ENCODE measurements around the gene TMEM170B. TPM values are rescaled to one million over a fixed set of nuclear protein-coding genes. Genes with fewer than 3 reads are reported as not detected.

The TMEM170B gene
- total and polyA plus RNA-seq, 2 donors (not counting 1 experiment from before 2014, with no cell fraction given), result 1.5 to 4.5 TPM

DNA sequence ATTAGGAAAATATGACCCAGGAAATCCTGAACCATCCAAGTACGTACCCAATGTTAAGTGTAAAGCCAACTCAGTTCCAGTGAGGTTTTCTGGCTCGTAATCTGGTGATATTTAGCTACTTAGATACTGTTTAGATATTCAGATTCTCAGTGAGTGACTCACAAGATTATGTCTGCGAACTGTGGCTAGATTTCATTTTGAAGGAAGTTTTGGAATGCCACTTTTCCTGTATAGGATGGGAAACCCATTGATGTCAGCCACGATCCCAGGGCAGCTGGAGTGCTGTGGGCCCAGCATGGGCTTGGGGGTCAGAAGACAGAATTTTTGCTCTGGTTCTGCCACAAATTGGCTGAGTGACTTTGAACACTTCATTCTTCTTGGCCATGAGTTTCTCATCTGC lies 76.3 kb downstream of the TMEM170B start:
- TF ChIP-seq EZH2 (IDR thresholded peaks at IDR 0.05; ENCODE audit: low read length, missing control alignments), result no peak
- TF ChIP-seq, protein P1, sequence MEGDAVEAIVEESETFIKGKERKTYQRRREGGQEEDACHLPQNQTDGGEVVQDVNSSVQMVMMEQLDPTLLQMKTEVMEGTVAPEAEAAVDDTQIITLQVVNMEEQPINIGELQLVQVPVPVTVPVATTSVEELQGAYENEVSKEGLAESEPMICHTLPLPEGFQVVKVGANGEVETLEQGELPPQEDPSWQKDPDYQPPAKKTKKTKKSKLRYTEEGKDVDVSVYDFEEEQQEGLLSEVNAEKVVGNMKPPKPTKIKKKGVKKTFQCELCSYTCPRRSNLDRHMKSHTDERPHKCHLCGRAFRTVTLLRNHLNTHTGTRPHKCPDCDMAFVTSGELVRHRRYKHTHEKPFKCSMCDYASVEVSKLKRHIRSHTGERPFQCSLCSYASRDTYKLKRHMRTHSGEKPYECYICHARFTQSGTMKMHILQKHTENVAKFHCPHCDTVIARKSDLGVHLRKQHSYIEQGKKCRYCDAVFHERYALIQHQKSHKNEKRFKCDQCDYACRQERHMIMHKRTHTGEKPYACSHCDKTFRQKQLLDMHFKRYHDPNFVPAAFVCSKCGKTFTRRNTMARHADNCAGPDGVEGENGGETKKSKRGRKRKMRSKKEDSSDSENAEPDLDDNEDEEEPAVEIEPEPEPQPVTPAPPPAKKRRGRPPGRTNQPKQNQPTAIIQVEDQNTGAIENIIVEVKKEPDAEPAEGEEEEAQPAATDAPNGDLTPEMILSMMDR (conservative IDR thresholded peaks at IDR 0.05 in 1 of 2, IDR thresholded peaks at IDR 0.05 in 1 of 2; ENCODE audit: low read depth in 1 of 2, low read length in 2 of 2), result no peak
- H3K4me2 ChIP-seq (ENCODE audit: extremely low read depth, insufficient read depth, low read length), result no peak overlapping the region
- peak overlapping the region; percentile 23 for H3K9ac ChIP-seq (ENCODE audit: insufficient read depth, low read length)
- peak; percentile 91 to 99 for DNase-seq (ENCODE audit: low read depth in 2 of 2)
- H3K36me3 ChIP-seq (ENCODE audit: control insufficient read depth, insufficient read depth, low read length), result no peaks in the 10 kb centered on the region
- H2AFZ ChIP-seq (ENCODE audit: low read length), result no peak overlapping the region
- no peak overlapping the region for H3K4me3 ChIP-seq (replicated peaks in 1 of 4; ENCODE audit: control extremely low read depth in 1 of 4, insufficient read depth in 1 of 4, low read depth in 3 of 4, low read length in 4 of 4)
- H3K4me1 ChIP-seq (ENCODE audit: control insufficient read depth, extremely low read depth, insufficient read depth, low read length), result peaks cover 36% of the 10 kb centered on the region
- no peaks in the 10 kb centered on the region for H3K9me3 ChIP-seq (ENCODE audit: control insufficient read depth, insufficient read depth, low read depth, low read length)
- H4K20me1 ChIP-seq (ENCODE audit: control insufficient read depth, extremely low read depth, insufficient read depth, low read length), result no peaks in the 10 kb centered on the region
- peak overlapping the region; percentile 91 for H3K27ac ChIP-seq (ENCODE audit: insufficient read depth, low read length)
- no peaks in the 10 kb centered on the region for H3K27me3 ChIP-seq (ENCODE audit: control insufficient read depth, insufficient read depth, low read length)
- H3K79me2 ChIP-seq (ENCODE audit: control insufficient read depth, insufficient read depth, low read length), result no peaks in the 10 kb centered on the region

DNA sequence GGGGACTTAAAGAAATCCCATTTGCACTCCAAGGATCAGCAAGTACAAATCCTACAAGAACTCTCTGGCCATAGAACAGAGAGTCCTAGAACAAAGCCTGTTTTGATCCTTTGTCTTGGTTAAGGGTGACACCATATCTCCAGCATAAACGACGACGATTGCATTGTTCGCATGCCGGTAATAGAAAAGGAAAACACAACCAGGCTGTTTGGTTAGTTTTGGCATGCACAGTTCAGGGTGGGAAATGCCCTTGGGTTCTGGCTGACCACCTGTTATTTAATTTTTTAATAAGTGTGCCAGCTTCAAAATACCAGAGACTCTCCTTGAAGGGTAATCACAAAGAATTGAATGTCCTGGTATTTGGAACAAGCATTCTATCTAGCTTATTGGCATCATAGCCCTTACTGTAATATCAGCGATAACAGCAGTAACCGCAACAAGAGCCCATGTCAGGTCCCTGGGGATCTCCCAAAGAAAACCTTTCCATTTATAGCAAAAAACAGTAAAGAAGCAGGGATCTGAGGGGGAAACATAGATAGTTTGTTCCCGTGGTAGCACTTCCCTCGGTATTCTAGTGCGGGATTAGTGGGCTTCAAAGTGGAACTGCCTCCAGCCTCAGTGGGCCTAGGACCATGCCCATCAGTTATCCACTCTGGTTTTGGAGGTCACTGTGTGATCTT lies 77.1 kb downstream of the TMEM170B start:
- TF ChIP-seq EZH2 (IDR thresholded peaks at IDR 0.05; ENCODE audit: low read length, missing control alignments), result no peak
- TF ChIP-seq, protein P1 (conservative IDR thresholded peaks at IDR 0.05 in 1 of 2, IDR thresholded peaks at IDR 0.05 in 1 of 2; ENCODE audit: low read depth in 1 of 2, low read length in 2 of 2), result no peak
- H3K9me3 ChIP-seq (ENCODE audit: control insufficient read depth, insufficient read depth, low read depth, low read length), result no peaks in the 10 kb centered on the region
- no peaks in the 10 kb centered on the region for H3K27me3 ChIP-seq (ENCODE audit: control insufficient read depth, insufficient read depth, low read length)
- no peak overlapping the region for H3K4me3 ChIP-seq (replicated peaks in 1 of 4; ENCODE audit: control extremely low read depth in 1 of 4, insufficient read depth in 1 of 4, low read depth in 3 of 4, low read length in 4 of 4)
- H2AFZ ChIP-seq (ENCODE audit: low read length), result no peak overlapping the region
- H3K36me3 ChIP-seq (ENCODE audit: control insufficient read depth, insufficient read depth, low read length), result no peaks in the 10 kb centered on the region
- H3K27ac ChIP-seq (ENCODE audit: insufficient read depth, low read length), result peak overlapping the region; percentile 91
- H3K4me2 ChIP-seq (ENCODE audit: extremely low read depth, insufficient read depth, low read length), result no peak overlapping the region
- H3K4me1 ChIP-seq (ENCODE audit: control insufficient read depth, extremely low read depth, insufficient read depth, low read length), result peaks cover 30% of the 10 kb centered on the region
- H3K9ac ChIP-seq (ENCODE audit: insufficient read depth, low read length), result no peak overlapping the region
- H4K20me1 ChIP-seq (ENCODE audit: control insufficient read depth, extremely low read depth, insufficient read depth, low read length), result no peaks in the 10 kb centered on the region
- peak in 1 of 2 donors; percentile 62 for DNase-seq (ENCODE audit: low read depth in 2 of 2)
- no peaks in the 10 kb centered on the region for H3K79me2 ChIP-seq (ENCODE audit: control insufficient read depth, insufficient read depth, low read length)

- Histone ChIP-seq H3K4me3 (replicated peaks in 1 of 4; ENCODE audit: control extremely low read depth in 1 of 4, insufficient read depth in 1 of 4, low read depth in 3 of 4, low read length in 4 of 4) (no peak overlapping the region), H3K36me3 (ENCODE audit: control insufficient read depth, insufficient read depth, low read length) (no peaks in the 10 kb centered on the region), H4K20me1 (ENCODE audit: control insufficient read depth, extremely low read depth, insufficient read depth, low read length) (no peaks in the 10 kb centered on the region), H3K4me2 (ENCODE audit: extremely low read depth, insufficient read depth, low read length) (no peak overlapping the region), H3K4me1 (ENCODE audit: control insufficient read depth, extremely low read depth, insufficient read depth, low read length) (peaks cover 26% of the 10 kb centered on the region), H3K9ac (ENCODE audit: insufficient read depth, low read length) (no peak overlapping the region), H3K9me3 (ENCODE audit: control insufficient read depth, insufficient read depth, low read depth, low read length) (no peaks in the 10 kb centered on the region), H3K79me2 (ENCODE audit: control insufficient read depth, insufficient read depth, low read length) (no peaks in the 10 kb centered on the region), H3K27ac (ENCODE audit: insufficient read depth, low read length) (peak overlapping the region; percentile 91), H3K27me3 (ENCODE audit: control insufficient read depth, insufficient read depth, low read length) (no peaks in the 10 kb centered on the region), H2AFZ (ENCODE audit: low read length) (no peak overlapping the region)
- DNase-seq (ENCODE audit: low read depth in 2 of 2), result peak; percentile 52 to 86
- TF ChIP-seq, protein P1 (conservative IDR thresholded peaks at IDR 0.05 in 1 of 2, IDR thresholded peaks at IDR 0.05 in 1 of 2; ENCODE audit: low read depth in 1 of 2, low read length in 2 of 2), result no peak
- TF ChIP-seq EZH2 (IDR thresholded peaks at IDR 0.05; ENCODE audit: low read length, missing control alignments), result no peak
Observed at GRCh38 chr6:11615214-11615602, 77.7 kb downstream of the TMEM170B start.
